Right lobe of liver (tissue), 4 donors: Measurements from ENCODE around the gene DNMT3A.

Experiments used
- CTCF ChIP-seq, 4 donors: fragments of 200-600 bp in 3 of 4; fragments of 450-650 bp in 1 of 4; IDR thresholded peaks; one replicate each; pipeline versions ENCODE4 v1.5.1 to v1.8.0; 2016 to 2022; ENCODE audit warnings: antibody characterized with exemption in 4 of 4, mild to moderate bottlenecking in 2 of 4
- POLR2A ChIP-seq: fragments of 450-650 bp; IDR thresholded peaks from one replicate; pipeline ENCODE4 v1.6.1; 2017; ENCODE audit warnings: antibody characterized with exemption, mild to moderate bottlenecking
- donor health status: DM: no; HTN: no; CAD: no.
- donor health status: DM: no; HTN: no; CAD: no.
- donor health status: DM: no; HTN: yes; CAD: no.

DNA sequence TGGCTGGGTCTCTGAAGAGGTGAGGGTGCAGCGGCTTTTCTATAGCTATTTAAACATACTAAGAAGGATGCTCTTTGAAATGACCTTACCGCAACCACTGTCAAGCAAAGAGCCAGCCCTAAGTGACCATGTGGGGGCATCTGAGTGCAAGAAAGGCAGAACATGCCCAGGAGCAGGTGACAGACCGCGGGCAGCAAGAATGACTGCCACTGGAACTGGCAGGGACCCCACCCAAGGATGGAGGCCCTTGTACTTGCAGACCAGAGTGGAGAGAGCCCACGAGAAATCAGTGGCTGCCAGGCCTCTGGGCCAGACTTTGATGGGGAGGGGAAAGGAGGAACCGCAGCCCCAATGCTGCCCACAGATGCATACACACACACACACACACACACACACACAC, 33.1 kb downstream of the DNMT3A start:
- TF ChIP-seq CTCF (IDR thresholded peaks at IDR 0.05) (no peak), POLR2A (no peak)
